ENCODE measurements around the gene MDFI. TPM values are rescaled to one million over a fixed set of nuclear protein-coding genes. Genes with fewer than 3 reads are reported as not detected.

Gene MDFI
- total and polyA plus RNA-seq, 11 donors = 0.35 to 9.3 (median 2.2) TPM

GRCh38 chr6:41607736-41608135, 30.5 kb upstream of the MDFI start:
- intact Hi-C loops (cut with DNase I) = loop anchor here in 4 of 10 donors (10.0 kb wide), 2 partner anchors 167 to 437 kb away; partner anchors contain the start of gene FRS3 (in 3 of the 4)
- no peaks in the 10 kb centered on the region for H3K27me3 ChIP-seq
- no peaks in the 10 kb centered on the region for H3K9me3 ChIP-seq
- no peak for ATAC-seq
- WGBS, 4 donors = 82 to 92% (median 89%) methylated on average over 9 of the region's 9 CpGs
- peaks cover 0 to 8% (median 2%) of the 10 kb centered on the region in 12 donors for H3K4me1 ChIP-seq
- DNase-seq = no peak
- H3K4me3 ChIP-seq = no peak overlapping the region
- no peaks in the 10 kb centered on the region for H3K36me3 ChIP-seq
- no peak overlapping the region for H3K27ac ChIP-seq
- TF ChIP-seq POLR2A (IDR thresholded peaks at IDR 0.05) = no peak

GRCh38 chr6:41608443-41609151, 29.7 kb upstream of the MDFI start:
- Histone ChIP-seq H3K9me3 (peaks cover 0 to 3% (median 0%) of the 10 kb centered on the region in 12 donors), H3K4me1 (no peaks in the 10 kb centered on the region), H3K4me3 (no peak overlapping the region), H3K27me3 (no peaks in the 10 kb centered on the region), H3K27ac (no peak overlapping the region), H3K36me3 (no peaks in the 10 kb centered on the region)
- ATAC-seq (no peak), DNase-seq (no peak)
- 82 to 88% (median 85%) methylated on average over 11 of the region's 11 CpGs for whole genome bisulfite sequencing, 4 donors
- intact Hi-C loops (cut with DNase I) = loop anchor here in 4 of 10 donors (10.0 kb wide), 2 partner anchors 166 to 436 kb away; partner anchors contain the start of gene FRS3 (in 3 of the 4)
- TF ChIP-seq, protein P1, sequence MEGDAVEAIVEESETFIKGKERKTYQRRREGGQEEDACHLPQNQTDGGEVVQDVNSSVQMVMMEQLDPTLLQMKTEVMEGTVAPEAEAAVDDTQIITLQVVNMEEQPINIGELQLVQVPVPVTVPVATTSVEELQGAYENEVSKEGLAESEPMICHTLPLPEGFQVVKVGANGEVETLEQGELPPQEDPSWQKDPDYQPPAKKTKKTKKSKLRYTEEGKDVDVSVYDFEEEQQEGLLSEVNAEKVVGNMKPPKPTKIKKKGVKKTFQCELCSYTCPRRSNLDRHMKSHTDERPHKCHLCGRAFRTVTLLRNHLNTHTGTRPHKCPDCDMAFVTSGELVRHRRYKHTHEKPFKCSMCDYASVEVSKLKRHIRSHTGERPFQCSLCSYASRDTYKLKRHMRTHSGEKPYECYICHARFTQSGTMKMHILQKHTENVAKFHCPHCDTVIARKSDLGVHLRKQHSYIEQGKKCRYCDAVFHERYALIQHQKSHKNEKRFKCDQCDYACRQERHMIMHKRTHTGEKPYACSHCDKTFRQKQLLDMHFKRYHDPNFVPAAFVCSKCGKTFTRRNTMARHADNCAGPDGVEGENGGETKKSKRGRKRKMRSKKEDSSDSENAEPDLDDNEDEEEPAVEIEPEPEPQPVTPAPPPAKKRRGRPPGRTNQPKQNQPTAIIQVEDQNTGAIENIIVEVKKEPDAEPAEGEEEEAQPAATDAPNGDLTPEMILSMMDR (IDR thresholded peaks at IDR 0.05) = no peak
- no peak for TF ChIP-seq POLR2A (IDR thresholded peaks at IDR 0.05)

- ATAC-seq = no peak
- Histone ChIP-seq H3K36me3 (no peaks in the 10 kb centered on the region), H3K9me3 (peaks cover 0 to 3% (median 0%) of the 10 kb centered on the region in 12 donors), H3K27me3 (no peaks in the 10 kb centered on the region), H3K4me3 (no peak overlapping the region), H3K4me1 (peaks cover 0 to 6% (median 0%) of the 10 kb centered on the region in 12 donors), H3K27ac (no peak overlapping the region)
- 94 to 95% (median 95%) methylated on average over 2 of the region's 2 CpGs for WGBS, 4 donors
- intact Hi-C loops (cut with DNase I) = no loop called here
- DNase-seq = no peak
- no peak for TF ChIP-seq POLR2A (IDR thresholded peaks at IDR 0.05)
- TF ChIP-seq, protein P1 (IDR thresholded peaks at IDR 0.05) = no peak
Observed at GRCh38 chr6:41614715-41615114, 23.6 kb upstream of the MDFI start.

DNA sequence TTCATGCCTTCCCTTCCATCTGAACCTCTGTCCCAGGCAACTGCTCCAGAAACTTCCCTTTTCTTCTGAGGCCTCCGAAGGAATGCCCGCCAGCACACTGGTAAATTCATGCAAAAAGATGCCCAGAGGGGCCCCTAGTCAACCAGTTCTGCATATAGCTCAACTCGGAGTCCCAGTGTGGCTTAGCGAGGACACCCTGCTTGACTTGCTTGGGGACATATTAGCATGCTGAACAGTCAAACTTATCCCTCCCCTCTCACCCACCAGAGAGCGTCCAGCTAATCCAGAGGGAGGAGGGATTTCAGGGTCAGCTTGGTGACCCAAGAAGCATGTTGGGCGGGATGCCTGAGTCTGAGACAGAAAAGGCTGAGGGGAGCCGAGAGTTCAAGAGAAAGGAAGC, 23.0 kb upstream of the MDFI start:
- peaks cover 0 to 6% (median 0%) of the 10 kb centered on the region in 12 donors for H3K4me1 ChIP-seq
- intact Hi-C loops (cut with DNase I) = no loop called here
- no peaks in the 10 kb centered on the region for H3K27me3 ChIP-seq
- TF ChIP-seq, protein P1 (IDR thresholded peaks at IDR 0.05) = no peak
- no peak for TF ChIP-seq POLR2A (IDR thresholded peaks at IDR 0.05)
- no peak overlapping the region for H3K27ac ChIP-seq
- peaks cover 0 to 3% (median 0%) of the 10 kb centered on the region in 12 donors for H3K9me3 ChIP-seq
- WGBS, 4 donors = 67 to 82% (median 77%) methylated on average over 7 of the region's 7 CpGs
- ATAC-seq (no peak), DNase-seq (no peak)
- no peaks in the 10 kb centered on the region for H3K36me3 ChIP-seq
- H3K4me3 ChIP-seq = no peak overlapping the region
